Thyroid gland (tissue), 4 donors: ENCODE results near the gene AMACR. TPM values are rescaled to one million over a fixed set of nuclear protein-coding genes. Genes with fewer than 3 reads are reported as not detected.

Experiments
- DNase-seq, 2 donors: peaks; one replicate each; pipeline ENCODE4 v3.0.0-alpha.2; 2019
- H3K27ac ChIP-seq, 3 donors: fragments of 200-600 bp; sonication (generic); 1 replicate in 2 of 3; 2 replicates in 1 of 3; pipeline ENCODE4 v1.5.1; 2016 to 2019; ENCODE audit warnings: mild to moderate bottlenecking in 1 of 3, moderate library complexity in 1 of 3
- H3K27me3 ChIP-seq: fragments of 200-600 bp; sonication (generic); one replicate; pipeline ENCODE4 v1.5.1; 2019
- H3K36me3 ChIP-seq, 2 donors: fragments of 200-600 bp; sonication (generic); one replicate each; pipeline ENCODE4 v1.5.1; 2016 to 2019
- H3K4me1 ChIP-seq, 2 donors: fragments of 200-600 bp; sonication (generic); one replicate each; pipeline ENCODE4 v1.5.1; 2017 to 2019
- H3K4me3 ChIP-seq, 3 donors: fragments of 200-600 bp; sonication (generic); replicated peaks in 1 of 3; 1 replicate in 2 of 3; 2 replicates in 1 of 3; pipeline ENCODE4 v1.5.1; 2016; ENCODE audit warnings: mild to moderate bottlenecking in 1 of 3
- H3K9me3 ChIP-seq: fragments of 200-600 bp; sonication (generic); one replicate; pipeline ENCODE4 v1.5.1; 2017
- CTCF ChIP-seq, 6 experiments: fragments of 200-600 bp in 3 of 6; fragments of 450-650 bp in 3 of 6; sonication (generic) in 3 of 6; IDR thresholded peaks; one replicate each; pipeline ENCODE4 v1.5.1; 2016 to 2019; ENCODE audit warnings: antibody characterized with exemption in 6 of 6, mild to moderate bottlenecking in 2 of 6, inconsistent platforms in 1 of 6, moderate library complexity in 1 of 6
- POLR2A ChIP-seq, 2 donors: fragments of 450-650 bp; IDR thresholded peaks; one replicate each; pipeline ENCODE4 v1.6.1; 2017; ENCODE audit warnings: antibody characterized with exemption in 2 of 2, mild to moderate bottlenecking in 2 of 2, moderate library complexity in 1 of 2
- WGBS, 2 donors: methylation state at CpG; one replicate each; pipeline ENCODE4 v1.1.5; 2017; 5-methylcytosine and 5-hydroxymethylcytosine counted together
- intact Hi-C: fragments of 100-400 bp; cut with DNase I; formaldehyde crosslinking; loops from one replicate; pipeline ENCODE4 v1.15.1; 2023
- total RNA-seq, 4 donors: library from RNA; depleted of rRNA; stranded (reverse); fragments of >200 nt; gene quantifications; one replicate each; pipeline ENCODE4 v1.2.3, GENCODE V29; 2016

Gene AMACR
- total RNA-seq, 4 donors from 2014 or later: 10.6 to 17.9 (median 13.5) TPM

GRCh38 chr5:33984178-33984577, 23.7 kb downstream of the AMACR start:
- TF ChIP-seq CTCF (IDR thresholded peaks at IDR 0.05) (no peak), POLR2A (IDR thresholded peaks at IDR 0.05) (no peak)

GRCh38 chr5:33981408-33982162, 26.3 kb downstream of the AMACR start:
- Histone ChIP-seq H3K9me3 (no peaks in the 10 kb centered on the region), H3K27ac (no peak overlapping the region), H3K36me3 (peaks cover 0 to under 1% of the 10 kb centered on the region in 2 donors), H3K27me3 (no peaks in the 10 kb centered on the region), H3K4me1 (no peaks in the 10 kb centered on the region), H3K4me3 (no peak overlapping the region)
- intact Hi-C loops: no loop called here
- peak; percentile 9 to 24 for DNase-seq
- whole genome bisulfite sequencing, 2 donors: 40 to 44% methylated on average over 8 of the region's 8 CpGs
- TF ChIP-seq CTCF (IDR thresholded peaks at IDR 0.05) (no peak), POLR2A (IDR thresholded peaks at IDR 0.05) (no peak)

More at GRCh38 chr5:33984178-33984577, 23.7 kb downstream of the AMACR start:
- no peak overlapping the region for H3K27ac ChIP-seq
- no peak for DNase-seq
- no peaks in the 10 kb centered on the region for H3K9me3 ChIP-seq
- WGBS, 2 donors: 95 to 98% methylated on average over 5 to 8 of the region's 15 CpGs
- no peak overlapping the region for H3K4me3 ChIP-seq
- H3K27me3 ChIP-seq: no peaks in the 10 kb centered on the region
- intact Hi-C loops: no loop called here
- H3K36me3 ChIP-seq: peaks cover 6 to 19% of the 10 kb centered on the region in 2 donors
- H3K4me1 ChIP-seq: no peaks in the 10 kb centered on the region

GRCh38 chr5:33980030-33980429, 27.8 kb downstream of the AMACR start:
- WGBS, 2 donors: 95% methylated on average over 3 of the region's 3 CpGs
- Histone ChIP-seq H3K36me3 (no peaks in the 10 kb centered on the region), H3K4me3 (no peak overlapping the region), H3K4me1 (no peaks in the 10 kb centered on the region), H3K27ac (no peak overlapping the region), H3K9me3 (no peaks in the 10 kb centered on the region), H3K27me3 (no peaks in the 10 kb centered on the region)
- TF ChIP-seq POLR2A (IDR thresholded peaks at IDR 0.05) (no peak), CTCF (IDR thresholded peaks at IDR 0.05) (no peak)
- no peak for DNase-seq
- intact Hi-C loops: no loop called here

GRCh38 chr5:33978306-33978705, 29.5 kb downstream of the AMACR start:
- intact Hi-C loops: no loop called here
- TF ChIP-seq CTCF (IDR thresholded peaks at IDR 0.05): no peak
- no peak for TF ChIP-seq POLR2A (IDR thresholded peaks at IDR 0.05)
- H3K27me3 ChIP-seq: no peaks in the 10 kb centered on the region
- H3K4me1 ChIP-seq: no peaks in the 10 kb centered on the region
- H3K36me3 ChIP-seq: no peaks in the 10 kb centered on the region
- no peaks in the 10 kb centered on the region for H3K9me3 ChIP-seq
- H3K27ac ChIP-seq: no peak overlapping the region
- H3K4me3 ChIP-seq: no peak overlapping the region
- no peak for DNase-seq
- WGBS, 2 donors: 90 to 93% methylated on average over 1 of the region's 1 CpG

- Histone ChIP-seq H3K4me1 (no peaks in the 10 kb centered on the region), H3K4me3 (no peak overlapping the region), H3K27ac (no peak overlapping the region), H3K36me3 (no peaks in the 10 kb centered on the region), H3K9me3 (no peaks in the 10 kb centered on the region), H3K27me3 (no peaks in the 10 kb centered on the region)
- DNase-seq: no peak
- 76 to 85% methylated on average over 1 of the region's 1 CpG for WGBS, 2 donors
- intact Hi-C loops: no loop called here
- TF ChIP-seq CTCF (IDR thresholded peaks at IDR 0.05): no peak
- no peak for TF ChIP-seq POLR2A (IDR thresholded peaks at IDR 0.05)
Observed at GRCh38 chr5:33976307-33976706, 31.5 kb downstream of the AMACR start.
